ENCODE measurements around the gene FNDC4.

Gene FNDC4

DNA sequence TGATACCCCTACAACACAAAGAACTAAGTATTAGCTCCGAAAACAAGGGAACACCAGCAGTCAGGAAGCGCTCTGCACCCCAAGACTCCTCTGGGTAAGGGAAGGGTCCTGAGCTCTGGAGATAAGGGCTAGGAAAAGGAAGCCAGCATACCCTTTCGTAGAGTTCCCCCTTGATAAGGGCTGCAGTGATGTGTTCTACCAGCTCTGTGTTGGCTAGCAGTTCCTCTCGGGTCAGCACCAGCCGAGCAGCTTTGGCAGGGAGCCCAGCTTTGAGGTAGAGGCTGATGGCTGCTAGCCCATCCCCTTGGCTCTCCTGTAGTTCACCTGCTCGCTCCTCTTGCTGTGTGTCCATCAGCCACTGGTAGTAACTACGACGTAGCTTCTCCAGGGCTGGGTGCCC lies 33.9 kb downstream of the FNDC4 start:
- Histone ChIP-seq H2BK120ac (ENCODE audit: low read depth, low read length) (no peak overlapping the region), H2BK12ac (ENCODE audit: low read length) (no peak overlapping the region), H3K4ac (ENCODE audit: low read length) (no peak overlapping the region), H2AK5ac (ENCODE audit: low read depth, low read length) (no peak overlapping the region), H3K18ac (ENCODE audit: low read length) (no peak overlapping the region), H3K4me2 (ENCODE audit: insufficient read depth, low read length, poor library complexity, severe bottlenecking) (no peak overlapping the region), H2BK5ac (ENCODE audit: low read length) (no peak overlapping the region), H3K79me1 (ENCODE audit: low read depth, low read length) (no peaks in the 10 kb centered on the region), H2AFZ (ENCODE audit: low read length) (no peak overlapping the region), H3K4me3 (ENCODE audit: low read length in 2 of 2) (no peak overlapping the region), H4K91ac (ENCODE audit: low read depth, low read length, poor library complexity) (no peak overlapping the region), H2BK15ac (ENCODE audit: low read length) (no peak overlapping the region), H3K4me1 (ENCODE audit: control insufficient read depth in 2 of 2, insufficient read depth in 1 of 2, low read depth in 1 of 2, low read length in 2 of 2) (peaks cover 0 to 2% of the 10 kb centered on the region in 2 donors), H3K14ac (ENCODE audit: low read length) (no peak overlapping the region), H3K27me3 (ENCODE audit: control insufficient read depth in 3 of 3, insufficient read depth in 3 of 3, low read depth in 1 of 3, low read length in 3 of 3) (no peaks in the 10 kb centered on the region), H3K36me3 (replicated peaks in 1 of 2; ENCODE audit: control insufficient read depth in 2 of 2, insufficient read depth in 2 of 2, low read length in 2 of 2) (peaks cover 18 to 44% of the 10 kb centered on the region in 2 donors), H4K8ac (ENCODE audit: low read depth, low read length) (no peak overlapping the region), H3K9ac (ENCODE audit: low read depth, low read length, poor library complexity) (no peak overlapping the region), H3K9me3 (replicated peaks in 1 of 2; ENCODE audit: control insufficient read depth in 2 of 2, insufficient read depth in 1 of 2, low read depth in 1 of 2, low read length in 2 of 2) (peaks cover 0 to 3% of the 10 kb centered on the region in 2 donors), H3K27ac (replicated peaks; ENCODE audit: low read length) (no peak overlapping the region), H3K23ac (ENCODE audit: low read depth, low read length, poor library complexity) (peak overlapping the region; percentile 31)
- WGBS, 2 donors (ENCODE audit: extremely low coverage in 2 of 2, insufficient read length in 2 of 2, insufficient replicate concordance in 1 of 2), result no CpG with 5 or more reads among the region's 8 CpGs
- DNase-seq (ENCODE audit: low spot score), result no peak

DNA sequence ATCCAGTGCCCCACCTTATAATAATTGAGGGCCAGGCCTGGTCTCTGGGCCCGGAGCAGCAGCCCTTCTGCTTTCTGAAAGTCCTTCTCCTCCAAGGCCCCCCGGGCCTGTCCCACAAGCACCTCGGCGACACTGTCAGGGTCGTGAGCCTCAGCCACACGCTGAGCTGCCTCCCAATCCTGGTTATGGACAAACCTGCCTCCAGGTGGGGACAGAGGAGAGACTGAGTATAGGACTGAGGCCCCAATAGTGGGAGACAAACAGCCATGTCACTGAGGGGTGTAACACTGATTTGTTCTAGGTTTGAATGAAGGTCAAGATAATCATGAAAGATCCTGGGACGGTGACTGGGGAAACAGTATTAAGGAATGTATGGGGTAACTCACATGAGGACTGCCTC lies 41.0 kb downstream of the FNDC4 start:
- Histone ChIP-seq H3K27ac (replicated peaks; ENCODE audit: low read length) (no peak overlapping the region), H3K4me1 (ENCODE audit: control insufficient read depth in 2 of 2, insufficient read depth in 1 of 2, low read depth in 1 of 2, low read length in 2 of 2) (no peaks in the 10 kb centered on the region), H3K9me3 (replicated peaks in 1 of 2; ENCODE audit: control insufficient read depth in 2 of 2, insufficient read depth in 1 of 2, low read depth in 1 of 2, low read length in 2 of 2) (no peaks in the 10 kb centered on the region), H3K4me3 (ENCODE audit: low read length in 2 of 2) (no peak overlapping the region), H3K18ac (ENCODE audit: low read length) (no peak overlapping the region), H4K8ac (ENCODE audit: low read depth, low read length) (no peak overlapping the region), H3K27me3 (ENCODE audit: control insufficient read depth in 3 of 3, insufficient read depth in 3 of 3, low read depth in 1 of 3, low read length in 3 of 3) (no peaks in the 10 kb centered on the region), H2AFZ (ENCODE audit: low read length) (no peak overlapping the region), H3K79me1 (ENCODE audit: low read depth, low read length) (no peaks in the 10 kb centered on the region), H2BK120ac (ENCODE audit: low read depth, low read length) (no peak overlapping the region), H2BK5ac (ENCODE audit: low read length) (no peak overlapping the region), H3K23ac (ENCODE audit: low read depth, low read length, poor library complexity) (no peak overlapping the region), H3K36me3 (replicated peaks in 1 of 2; ENCODE audit: control insufficient read depth in 2 of 2, insufficient read depth in 2 of 2, low read length in 2 of 2) (peaks cover 31 to 79% of the 10 kb centered on the region in 2 donors), H2AK5ac (ENCODE audit: low read depth, low read length) (no peak overlapping the region), H3K4ac (ENCODE audit: low read length) (no peak overlapping the region), H3K9ac (ENCODE audit: low read depth, low read length, poor library complexity) (no peak overlapping the region), H3K14ac (ENCODE audit: low read length) (no peak overlapping the region), H2BK15ac (ENCODE audit: low read length) (no peak overlapping the region), H3K4me2 (ENCODE audit: insufficient read depth, low read length, poor library complexity, severe bottlenecking) (no peak overlapping the region), H2BK12ac (ENCODE audit: low read length) (no peak overlapping the region), H4K91ac (ENCODE audit: low read depth, low read length, poor library complexity) (no peak overlapping the region)
- no peak for DNase-seq (ENCODE audit: low spot score)
- no CpG with 5 or more reads among the region's 7 CpGs for whole genome bisulfite sequencing, 2 donors (ENCODE audit: extremely low coverage in 2 of 2, insufficient read length in 2 of 2, insufficient replicate concordance in 1 of 2)

GRCh38 chr2:27451095-27451494 lies 43.9 kb downstream of the FNDC4 start:
- no peak overlapping the region for H3K27ac ChIP-seq (replicated peaks; ENCODE audit: low read length)
- no peak overlapping the region for H3K4ac ChIP-seq (ENCODE audit: low read length)
- no peaks in the 10 kb centered on the region for H3K4me1 ChIP-seq (ENCODE audit: control insufficient read depth in 2 of 2, insufficient read depth in 1 of 2, low read depth in 1 of 2, low read length in 2 of 2)
- no peak overlapping the region for H4K91ac ChIP-seq (ENCODE audit: low read depth, low read length, poor library complexity)
- no peaks in the 10 kb centered on the region for H3K79me1 ChIP-seq (ENCODE audit: low read depth, low read length)
- H3K9ac ChIP-seq (ENCODE audit: low read depth, low read length, poor library complexity), result no peak overlapping the region
- no peak overlapping the region for H3K4me2 ChIP-seq (ENCODE audit: insufficient read depth, low read length, poor library complexity, severe bottlenecking)
- H3K4me3 ChIP-seq (ENCODE audit: low read length in 2 of 2), result no peak overlapping the region
- H4K8ac ChIP-seq (ENCODE audit: low read depth, low read length), result no peak overlapping the region
- no peak overlapping the region for H2AFZ ChIP-seq (ENCODE audit: low read length)
- DNase-seq (ENCODE audit: low spot score), result no peak
- H2BK5ac ChIP-seq (ENCODE audit: low read length), result no peak overlapping the region
- H2BK120ac ChIP-seq (ENCODE audit: low read depth, low read length), result no peak overlapping the region
- peaks cover 24 to 72% of the 10 kb centered on the region in 2 donors for H3K36me3 ChIP-seq (replicated peaks in 1 of 2; ENCODE audit: control insufficient read depth in 2 of 2, insufficient read depth in 2 of 2, low read length in 2 of 2)
- no peak overlapping the region for H2BK12ac ChIP-seq (ENCODE audit: low read length)
- no peaks in the 10 kb centered on the region for H3K27me3 ChIP-seq (ENCODE audit: control insufficient read depth in 3 of 3, insufficient read depth in 3 of 3, low read depth in 1 of 3, low read length in 3 of 3)
- H2BK15ac ChIP-seq (ENCODE audit: low read length), result no peak overlapping the region
- H3K23ac ChIP-seq (ENCODE audit: low read depth, low read length, poor library complexity), result no peak overlapping the region
- no peak overlapping the region for H3K14ac ChIP-seq (ENCODE audit: low read length)
- no peak overlapping the region for H3K18ac ChIP-seq (ENCODE audit: low read length)
- H2AK5ac ChIP-seq (ENCODE audit: low read depth, low read length), result no peak overlapping the region
- no CpG with 5 or more reads among the region's 1 CpG for WGBS, 2 donors (ENCODE audit: extremely low coverage in 2 of 2, insufficient read length in 2 of 2, insufficient replicate concordance in 1 of 2)
- no peaks in the 10 kb centered on the region for H3K9me3 ChIP-seq (replicated peaks in 1 of 2; ENCODE audit: control insufficient read depth in 2 of 2, insufficient read depth in 1 of 2, low read depth in 1 of 2, low read length in 2 of 2)

GRCh38 chr2:27448381-27448780 lies 46.6 kb downstream of the FNDC4 start:
- Histone ChIP-seq H3K9ac (ENCODE audit: low read depth, low read length, poor library complexity) (no peak overlapping the region), H2BK15ac (ENCODE audit: low read length) (no peak overlapping the region), H4K8ac (ENCODE audit: low read depth, low read length) (no peak overlapping the region), H2AK5ac (ENCODE audit: low read depth, low read length) (no peak overlapping the region), H2BK12ac (ENCODE audit: low read length) (no peak overlapping the region), H2AFZ (ENCODE audit: low read length) (no peak overlapping the region), H3K4me2 (ENCODE audit: insufficient read depth, low read length, poor library complexity, severe bottlenecking) (no peak overlapping the region), H3K4me1 (ENCODE audit: control insufficient read depth in 2 of 2, insufficient read depth in 1 of 2, low read depth in 1 of 2, low read length in 2 of 2) (no peaks in the 10 kb centered on the region), H3K9me3 (replicated peaks in 1 of 2; ENCODE audit: control insufficient read depth in 2 of 2, insufficient read depth in 1 of 2, low read depth in 1 of 2, low read length in 2 of 2) (no peaks in the 10 kb centered on the region), H3K14ac (ENCODE audit: low read length) (no peak overlapping the region), H3K36me3 (replicated peaks in 1 of 2; ENCODE audit: control insufficient read depth in 2 of 2, insufficient read depth in 2 of 2, low read length in 2 of 2) (peaks cover 15 to 74% of the 10 kb centered on the region in 2 donors), H4K91ac (ENCODE audit: low read depth, low read length, poor library complexity) (no peak overlapping the region), H3K27ac (replicated peaks; ENCODE audit: low read length) (no peak overlapping the region), H3K4me3 (ENCODE audit: low read length in 2 of 2) (no peak overlapping the region), H3K18ac (ENCODE audit: low read length) (no peak overlapping the region), H3K23ac (ENCODE audit: low read depth, low read length, poor library complexity) (no peak overlapping the region), H3K4ac (ENCODE audit: low read length) (no peak overlapping the region), H2BK120ac (ENCODE audit: low read depth, low read length) (no peak overlapping the region), H3K79me1 (ENCODE audit: low read depth, low read length) (no peaks in the 10 kb centered on the region), H3K27me3 (ENCODE audit: control insufficient read depth in 3 of 3, insufficient read depth in 3 of 3, low read depth in 1 of 3, low read length in 3 of 3) (no peaks in the 10 kb centered on the region), H2BK5ac (ENCODE audit: low read length) (no peak overlapping the region)
- DNase-seq (ENCODE audit: low spot score), result no peak
- WGBS, 2 donors (ENCODE audit: extremely low coverage in 2 of 2, insufficient read length in 2 of 2, insufficient replicate concordance in 1 of 2), result no CpG with 5 or more reads among the region's 3 CpGs
